Measurements from ENCODE around the gene PTPN2.
"Not testable (repeated sequence)": the region's sequence is repeated elsewhere in the genome, so short reads cannot be mapped to it uniquely, and the experiment has no call there.

Gene PTPN2

GRCh38 chr18:12779043-12779442 lies 105.0 kb downstream of the PTPN2 start:
- no peak for DNase-seq
- intact Hi-C loops (cut with DNase I), result no loop called here

DNA sequence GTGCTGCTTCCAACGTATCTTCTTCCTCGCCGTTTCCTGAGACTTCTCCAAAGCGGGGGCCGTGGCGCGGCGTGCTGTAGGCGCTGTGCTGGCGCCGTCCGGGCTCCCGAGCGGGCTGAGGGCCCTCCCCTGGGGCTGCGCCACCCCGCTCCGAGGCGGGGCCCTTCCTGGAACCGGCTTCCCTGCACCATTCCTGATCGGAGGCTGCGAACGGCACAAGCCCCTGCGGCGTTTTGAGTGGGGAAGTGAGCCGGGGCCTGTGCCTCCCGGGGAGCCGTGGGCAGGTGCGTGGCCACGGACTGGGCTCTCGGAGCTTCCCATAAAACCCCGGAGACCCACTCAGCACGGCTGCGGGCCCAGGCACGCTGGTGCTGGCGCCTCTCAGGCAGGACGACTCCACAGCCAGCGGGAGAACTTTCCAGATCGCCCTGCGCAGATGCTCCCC lies 106.5 kb downstream of the PTPN2 start:
- no peak for DNase-seq
- intact Hi-C loops (cut with DNase I), result no loop called here

GRCh38 chr18:12776821-12777471 lies 107.1 kb downstream of the PTPN2 start:
- peak in 1 of 10 donors; percentile 85 for DNase-seq
- intact Hi-C loops (cut with DNase I), result no loop called here

DNA sequence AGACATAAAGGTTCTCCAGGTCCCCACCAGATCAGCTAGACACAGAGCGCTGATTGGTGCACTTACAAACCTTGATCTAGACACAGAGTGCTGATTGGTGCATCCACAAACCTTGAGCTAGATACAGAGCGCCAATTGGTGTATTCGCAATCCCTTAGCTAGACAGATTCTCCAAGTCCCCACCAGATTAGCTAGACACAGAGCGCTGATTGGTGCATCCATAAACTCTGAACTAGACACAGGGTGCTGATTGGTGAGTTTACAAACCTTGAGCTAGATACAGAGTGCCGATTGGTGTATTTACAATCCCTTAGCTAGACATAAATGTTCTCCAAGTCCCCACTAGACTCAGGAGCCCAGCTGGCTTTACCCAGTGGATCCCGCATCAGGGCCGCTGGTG lies 107.6 kb downstream of the PTPN2 start:
- DNase-seq; intact Hi-C loops (cut with DNase I): not testable (repeated sequence)

GRCh38 chr18:12774982-12775381 lies 109.1 kb downstream of the PTPN2 start:
- DNase-seq, result no peak
- intact Hi-C loops (cut with DNase I), result no loop called here

DNA sequence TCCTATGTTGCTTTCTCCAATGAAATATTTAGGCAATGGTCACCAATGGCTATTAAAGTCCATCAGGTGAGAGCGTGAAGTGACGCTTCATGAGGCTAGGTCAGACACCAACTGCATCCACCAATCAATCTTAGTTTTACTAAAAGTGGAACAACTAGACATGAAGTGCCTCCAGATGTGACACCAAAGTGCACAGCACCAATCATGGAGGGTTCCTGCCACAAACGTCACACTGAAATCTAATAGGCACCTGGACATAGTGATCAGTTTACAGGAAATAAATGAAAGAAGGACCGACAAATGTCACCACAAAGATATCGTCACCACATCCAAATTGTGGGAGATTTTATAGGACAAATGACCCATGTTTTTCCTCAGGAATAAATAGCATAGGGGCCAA lies 110.7 kb downstream of the PTPN2 start:
- intact Hi-C loops (cut with DNase I), result no loop called here

DNA sequence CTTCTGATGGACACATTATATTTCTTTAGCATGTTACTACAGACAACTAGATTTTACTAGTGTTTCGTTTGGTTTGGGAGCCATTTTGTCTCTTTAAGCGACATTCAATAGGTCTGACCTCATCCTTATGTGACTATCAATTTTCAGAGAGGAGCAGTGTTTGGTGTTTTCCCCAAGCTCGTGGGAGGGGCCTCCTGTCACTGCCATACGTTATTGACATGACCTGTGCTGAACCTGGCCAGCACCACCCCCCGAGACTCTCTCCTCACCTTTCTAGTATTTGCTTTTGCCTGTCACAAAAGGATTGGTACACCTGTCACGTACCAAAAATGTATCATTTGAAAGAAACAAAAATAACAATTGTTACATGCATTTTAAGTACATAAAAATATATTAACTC lies 111.9 kb downstream of the PTPN2 start:
- intact Hi-C loops (cut with DNase I), result no loop called here
- DNase-seq, result no peak

More for the DNA sequence above, 110.7 kb downstream of the PTPN2 start:
- DNase-seq, result no peak

DNA sequence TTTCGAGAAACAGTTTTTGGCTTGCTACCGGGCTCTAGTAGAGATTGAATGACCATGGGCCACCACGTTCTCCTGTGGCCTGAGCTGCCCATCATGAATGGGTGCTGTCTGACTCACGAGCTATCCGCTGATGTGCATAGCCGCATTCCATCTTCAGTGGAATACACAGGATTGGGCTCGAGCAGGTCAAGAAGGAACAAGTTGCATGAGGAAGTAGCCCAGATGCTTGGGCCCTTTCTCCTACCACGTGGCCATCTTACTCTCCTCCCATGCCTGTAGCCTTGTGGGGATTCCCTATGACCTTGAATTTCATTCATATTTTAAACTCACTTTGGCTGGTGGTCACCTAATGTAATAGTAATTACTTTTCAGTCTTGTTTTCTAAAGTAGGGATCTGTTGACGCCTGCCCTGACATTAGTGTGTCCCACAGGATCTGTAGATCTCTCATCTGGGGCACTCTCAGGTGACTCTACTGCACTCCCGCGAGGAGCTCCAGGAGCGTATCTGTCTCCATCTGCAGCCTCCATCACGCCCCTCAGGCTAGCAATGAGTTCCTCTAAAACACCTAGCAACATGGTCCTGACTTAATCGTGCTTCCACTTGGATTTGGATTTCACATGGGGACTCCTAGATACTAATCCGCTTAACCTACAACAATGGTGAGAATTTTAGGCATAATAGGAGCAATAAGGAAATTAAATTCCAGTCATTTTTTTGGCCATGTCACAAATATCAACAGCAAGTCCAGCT lies 113.4 kb downstream of the PTPN2 start:
- no peak for DNase-seq
- intact Hi-C loops (cut with DNase I), result no loop called here

DNA sequence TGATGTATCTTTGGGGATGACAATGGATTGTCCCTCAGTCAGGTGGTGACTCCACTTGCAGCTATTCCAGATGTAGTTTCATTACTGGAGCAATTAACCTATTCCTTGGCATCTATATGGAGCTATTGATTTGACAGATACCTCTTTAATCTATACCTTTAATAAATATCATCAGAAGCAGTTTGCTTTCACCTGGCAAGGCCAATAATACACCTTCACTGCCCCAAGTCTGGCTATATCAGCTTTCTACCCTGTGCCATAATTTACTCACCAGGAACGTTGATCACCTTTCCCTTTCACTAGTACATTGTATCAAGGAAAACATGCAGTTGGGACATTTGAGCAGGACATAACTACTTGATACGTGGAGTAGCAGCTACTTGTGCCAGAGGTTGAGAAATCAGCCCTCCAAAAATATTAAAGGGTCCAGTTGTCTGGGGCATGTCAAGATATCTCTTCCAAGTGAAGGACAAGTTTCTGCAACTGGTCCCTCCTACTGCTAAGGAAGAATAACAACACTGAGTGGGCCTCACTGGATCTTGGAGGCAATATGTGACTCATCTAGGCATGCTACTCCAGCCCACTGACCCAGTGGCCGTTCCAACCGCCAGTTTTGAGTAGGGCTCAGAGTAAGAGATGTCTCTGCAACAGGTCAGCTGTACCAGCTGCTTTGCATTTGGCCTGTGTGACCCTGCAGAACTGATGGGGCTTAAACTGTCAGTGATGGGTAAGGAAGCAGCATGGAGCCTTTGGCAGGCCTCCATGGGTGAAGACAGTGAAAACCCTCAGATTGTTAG lies 114.2 kb downstream of the PTPN2 start:
- intact Hi-C loops (cut with DNase I), result no loop called here
- no peak for DNase-seq

DNA sequence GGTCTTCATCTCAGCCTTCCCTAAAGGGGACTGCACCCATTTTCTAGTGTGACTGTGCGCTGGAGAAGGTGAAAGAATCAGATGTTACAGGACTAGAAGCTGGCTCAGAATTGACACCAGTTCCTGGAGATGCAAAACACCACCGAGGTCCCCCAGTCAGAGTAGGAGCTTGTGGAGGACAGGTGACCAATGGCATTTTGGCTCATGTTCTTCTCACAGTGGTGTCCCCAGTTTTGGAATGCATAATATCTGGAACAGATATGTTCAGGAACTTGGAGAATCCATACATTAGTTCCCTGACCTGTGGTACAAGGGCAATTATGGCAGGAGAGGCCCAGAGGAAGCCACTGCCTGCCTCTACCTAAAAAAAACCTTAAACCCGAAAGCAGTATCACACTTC lies 114.9 kb downstream of the PTPN2 start:
- intact Hi-C loops (cut with DNase I), result no loop called here
- no peak for DNase-seq

GRCh38 chr18:12768625-12769024 lies 115.4 kb downstream of the PTPN2 start:
- DNase-seq, result no peak
- intact Hi-C loops (cut with DNase I), result no loop called here

DNA sequence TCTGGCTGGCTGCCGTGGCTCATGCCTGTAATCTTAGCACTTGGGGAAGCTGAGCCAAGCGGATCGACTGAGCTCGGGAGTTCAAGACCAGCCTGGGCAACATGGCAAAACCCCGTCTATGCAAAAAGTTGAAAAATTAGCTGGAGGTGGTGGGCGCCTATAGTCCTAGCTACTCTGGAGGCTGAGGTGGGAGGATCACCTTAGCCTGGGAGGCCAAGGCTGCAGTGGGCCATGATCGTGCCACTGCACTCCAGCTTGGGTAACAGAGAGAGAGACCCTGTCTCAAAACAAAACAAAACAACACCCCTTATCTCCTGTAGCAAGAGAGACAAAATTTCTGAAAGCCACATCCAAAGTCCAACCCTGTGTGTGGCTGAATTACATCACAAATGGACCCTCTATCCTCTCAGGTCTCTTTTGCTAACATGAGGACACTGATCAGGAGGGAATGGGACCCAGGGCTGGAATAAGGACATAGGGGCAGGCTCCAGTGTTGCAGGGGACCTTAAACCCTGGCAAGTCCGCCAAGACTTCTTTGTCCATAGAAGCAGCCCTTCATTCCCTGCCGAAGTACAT lies 116.4 kb downstream of the PTPN2 start:
- DNase-seq, result no peak

GRCh38 chr18:12766986-12767433 lies 117.0 kb downstream of the PTPN2 start:
- DNase-seq, result no peak
- intact Hi-C loops (cut with DNase I), result no loop called here

More for the DNA sequence above, 116.4 kb downstream of the PTPN2 start:
- intact Hi-C loops (cut with DNase I), result no loop called here

GRCh38 chr18:12765586-12765985 lies 118.5 kb downstream of the PTPN2 start:
- DNase-seq, result no peak
- intact Hi-C loops (cut with DNase I), result no loop called here

DNA sequence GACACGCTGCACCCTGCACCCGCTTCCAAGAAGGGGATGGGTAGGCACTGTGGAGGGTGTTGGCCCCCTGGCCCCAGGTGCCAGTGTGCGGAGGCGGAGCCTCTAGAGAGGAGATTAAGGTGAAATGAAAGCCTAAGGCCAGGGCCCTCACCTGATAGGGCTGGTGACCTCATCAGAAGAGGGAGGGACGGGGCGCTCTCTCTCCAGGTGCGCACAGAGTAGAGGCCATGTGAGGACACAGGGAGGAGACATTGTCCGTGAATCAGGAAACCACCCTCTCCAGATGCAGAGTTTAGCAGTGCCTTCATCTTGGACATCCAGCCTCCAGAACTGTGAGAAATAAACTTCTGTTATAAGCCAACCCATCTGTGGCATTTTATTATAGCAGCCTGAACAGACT lies 118.9 kb downstream of the PTPN2 start:
- no peak for DNase-seq
- intact Hi-C loops (cut with DNase I), result no loop called here

DNA sequence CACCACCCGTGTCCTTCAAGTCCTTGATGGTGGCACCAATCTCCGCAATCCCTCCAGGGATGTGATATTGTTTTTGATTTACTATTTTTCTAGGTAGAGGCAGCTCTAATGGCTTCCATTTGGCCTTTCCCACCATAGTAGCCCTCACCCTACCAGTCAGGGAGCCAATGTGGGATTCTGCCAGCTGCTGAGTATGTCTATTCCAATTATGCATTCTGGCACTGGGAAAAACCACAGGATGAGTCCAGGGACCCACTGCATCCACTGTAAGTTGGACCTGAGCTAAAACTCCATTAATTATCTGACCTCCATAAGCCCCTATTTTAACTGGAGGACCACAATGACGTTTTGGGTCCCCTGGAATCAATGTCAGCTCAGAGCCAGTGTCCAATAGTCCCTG lies 125.5 kb downstream of the PTPN2 start:
- intact Hi-C loops (cut with DNase I); DNase-seq: not testable (repeated sequence)

DNA sequence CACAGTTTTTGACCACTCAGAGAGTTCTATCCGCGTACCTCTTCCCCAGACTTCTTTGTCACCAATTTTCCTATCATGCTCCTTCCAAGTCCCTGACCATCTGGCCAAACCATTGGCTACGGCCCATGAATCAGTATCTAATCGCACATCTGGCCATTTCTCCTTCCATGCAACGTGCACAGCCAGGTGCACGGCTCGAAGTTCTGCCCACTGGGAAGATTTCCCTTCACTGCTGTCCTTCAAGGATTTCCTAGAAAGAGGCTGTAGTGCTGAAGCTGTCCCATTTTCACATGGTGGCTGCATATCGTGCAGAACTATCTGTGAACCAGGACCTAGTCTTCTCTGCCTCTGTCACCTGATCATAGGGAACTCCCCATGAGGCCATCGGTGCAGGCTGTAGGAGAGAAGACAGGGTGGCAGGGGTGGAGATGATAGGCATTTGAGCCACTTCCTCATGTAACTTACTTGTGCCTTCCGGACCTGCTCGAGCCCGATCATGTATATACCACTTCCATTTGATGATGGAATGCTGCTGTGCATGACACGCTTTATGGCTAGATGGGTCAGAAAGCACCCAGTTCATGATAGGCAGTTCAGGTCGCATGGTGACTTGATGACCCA lies 127.3 kb downstream of the PTPN2 start:
- intact Hi-C loops (cut with DNase I), result not testable (repeated sequence)
- peak in 1 of 10 donors; percentile 1 for DNase-seq

GRCh38 chr18:12755606-12756005 lies 128.4 kb downstream of the PTPN2 start:
- peak in 1 of 10 donors; percentile 41 for DNase-seq
- intact Hi-C loops (cut with DNase I), result not testable (repeated sequence)

GRCh38 chr18:12754511-12754910 lies 129.5 kb downstream of the PTPN2 start:
- no peak for DNase-seq
- intact Hi-C loops (cut with DNase I), result no loop called here

DNA sequence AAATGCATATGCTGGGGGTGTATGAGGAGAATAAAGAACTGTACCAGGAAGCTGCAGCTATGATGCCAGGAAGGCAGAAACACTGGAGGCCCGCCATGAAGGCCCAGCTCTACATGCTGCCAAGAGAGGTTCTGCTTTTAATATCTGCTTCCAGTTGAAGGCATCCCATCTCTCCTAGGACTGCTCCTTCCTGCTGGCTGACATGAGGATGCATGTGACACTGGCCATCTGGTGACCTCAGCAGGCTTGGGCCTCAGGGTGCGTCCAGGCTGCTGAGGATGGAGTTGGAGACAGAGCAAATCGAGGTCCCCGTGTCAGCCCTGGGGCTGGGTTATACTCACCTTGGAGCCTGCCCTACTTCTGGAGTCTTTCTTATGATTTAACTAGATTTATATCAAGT lies 132.1 kb downstream of the PTPN2 start:
- intact Hi-C loops (cut with DNase I), result no loop called here
- peak in 2 of 10 donors; percentile 27 to 41 for DNase-seq
